ENCODE results near the gene INSIG1.

DNA sequence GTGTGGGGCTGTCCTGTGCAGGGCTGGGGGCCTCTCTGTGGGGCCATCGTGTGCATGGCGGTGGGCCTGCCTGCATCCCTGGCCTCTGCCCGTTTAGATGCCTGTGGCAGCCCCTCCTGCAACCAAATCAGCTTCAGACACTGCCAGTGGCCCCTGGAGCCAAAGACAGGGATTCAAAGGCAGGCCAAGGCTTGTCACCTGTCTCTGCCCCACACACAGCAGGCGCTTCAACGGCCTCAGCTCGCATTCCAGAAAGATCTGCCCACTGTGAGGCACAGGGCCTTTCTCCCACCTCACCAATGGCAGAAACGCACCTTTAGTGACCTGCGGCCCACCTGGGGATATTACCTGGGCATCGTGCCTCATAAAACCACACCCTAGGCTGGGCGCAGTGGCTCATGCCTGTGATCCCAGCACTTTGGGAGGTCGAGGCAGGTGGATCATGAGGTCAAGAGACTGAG lies 46.0 kb downstream of the INSIG1 start:
- TF ChIP-seq, protein P1, sequence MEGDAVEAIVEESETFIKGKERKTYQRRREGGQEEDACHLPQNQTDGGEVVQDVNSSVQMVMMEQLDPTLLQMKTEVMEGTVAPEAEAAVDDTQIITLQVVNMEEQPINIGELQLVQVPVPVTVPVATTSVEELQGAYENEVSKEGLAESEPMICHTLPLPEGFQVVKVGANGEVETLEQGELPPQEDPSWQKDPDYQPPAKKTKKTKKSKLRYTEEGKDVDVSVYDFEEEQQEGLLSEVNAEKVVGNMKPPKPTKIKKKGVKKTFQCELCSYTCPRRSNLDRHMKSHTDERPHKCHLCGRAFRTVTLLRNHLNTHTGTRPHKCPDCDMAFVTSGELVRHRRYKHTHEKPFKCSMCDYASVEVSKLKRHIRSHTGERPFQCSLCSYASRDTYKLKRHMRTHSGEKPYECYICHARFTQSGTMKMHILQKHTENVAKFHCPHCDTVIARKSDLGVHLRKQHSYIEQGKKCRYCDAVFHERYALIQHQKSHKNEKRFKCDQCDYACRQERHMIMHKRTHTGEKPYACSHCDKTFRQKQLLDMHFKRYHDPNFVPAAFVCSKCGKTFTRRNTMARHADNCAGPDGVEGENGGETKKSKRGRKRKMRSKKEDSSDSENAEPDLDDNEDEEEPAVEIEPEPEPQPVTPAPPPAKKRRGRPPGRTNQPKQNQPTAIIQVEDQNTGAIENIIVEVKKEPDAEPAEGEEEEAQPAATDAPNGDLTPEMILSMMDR (IDR thresholded peaks at IDR 0.05) = no peak
- TF ChIP-seq POLR2A (IDR thresholded peaks at IDR 0.05) = no peak
